ENCODE data around the gene MYRIP.

DNA sequence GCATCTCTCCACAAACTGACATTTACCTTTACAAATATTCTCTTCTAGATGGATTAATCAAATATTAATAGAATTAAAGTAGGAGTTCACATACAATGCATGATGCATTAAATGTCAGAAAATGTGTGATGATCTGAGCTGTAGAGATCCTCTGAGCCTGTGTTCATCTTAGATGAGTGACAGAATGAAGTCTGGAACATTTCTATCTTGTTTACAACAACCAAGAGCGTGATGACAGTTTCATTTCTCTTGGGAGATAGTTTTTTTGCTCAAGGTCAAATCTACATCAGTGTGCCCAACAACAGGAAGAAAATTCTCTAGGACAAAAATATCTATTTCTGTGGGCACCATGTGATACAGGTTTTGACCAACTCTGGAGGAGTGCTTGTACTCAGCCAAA, 211.9 kb downstream of the MYRIP start:
- TF ChIP-seq CTCF (IDR thresholded peaks at IDR 0.05) (no peak), POLR2A (IDR thresholded peaks at IDR 0.05) (no peak), POLR2AphosphoS5 (IDR thresholded peaks at IDR 0.05) (no peak)
